K562 (cell line): ENCODE results near the gene WRAP53. TPM values are rescaled to one million over a fixed set of nuclear protein-coding genes. Genes with fewer than 3 reads are reported as not detected.

Experiments used
- ATAC-seq: fragments of 200-7000 bp; cut with Tn5 transposase; 3 replicates; pipeline ENCODE4 v1.9.1; 2020; ENCODE audit warnings: moderate library complexity
- BruUV-seq: library from RNA; stranded (reverse); fragments of 400-500 nt; replicated peaks from 2 replicates; lab custom pipeline; 2021; lab: Mats Ljungman, UMichigan
- CTCF ChIA-PET: fragments of 300-600 bp; formaldehyde crosslinking; extraction: SDS; loops from one replicate; lab custom pipeline; 2021; ENCODE audit warnings: low intra/inter-chr PET ratio; lab: Yijun Ruan, JAX
- POLR2A ChIA-PET: fragments of 300-600, 350-650 bp; sonication (Branson Sonifier 250); formaldehyde crosslinking; extraction: SDS; loops from one replicate; lab custom pipeline; 2021; ENCODE audit warnings: antibody characterized with exemption, inconsistent platforms; lab: Yijun Ruan, JAX
- DNase-seq, 4 experiments: peaks; one replicate each; pipeline versions ENCODE4 v3.0.0 to v3.0.0-alpha.2; 2011 to 2018; ENCODE audit warnings: low spot score in 3 of 4, mixed read lengths in 3 of 4; ENCODE audit errors: extremely low read depth in 1 of 4
- FAIRE-seq: peaks from 2 replicates; lab custom pipeline; 2011; peaks lifted over from hg19 to GRCh38; lab: Jason Lieb, UNC
- H2AFZ ChIP-seq: 2 replicates; pipeline ENCODE4 v1.6.0; 2011; ENCODE audit warnings: low read depth, low read length, control low read depth, inconsistent platforms
- H3K27ac ChIP-seq: fragments of 200-600 bp; 3 replicates; pipeline ENCODE4 v1.8.0; 2011; ENCODE audit warnings: low read depth, mild to moderate bottlenecking, control low read depth, inconsistent platforms, low read length, moderate library complexity, mixed read lengths; ENCODE audit errors: extremely low read depth
- H3K27me3 ChIP-seq, 2 experiments: fragments of 300-600 bp in 1 of 2; 2 replicates in 1 of 2; 3 replicates in 1 of 2; pipeline versions ENCODE4 v1.6.0 to v1.8.0; 2011; ENCODE audit warnings: inconsistent platforms in 2 of 2, low read length in 2 of 2, mild to moderate bottlenecking in 1 of 2, mixed read lengths in 1 of 2, moderate library complexity in 1 of 2; ENCODE audit not compliant: control insufficient read depth in 2 of 2, insufficient read depth in 2 of 2
- H3K36me3 ChIP-seq: fragments of 300-600 bp; 3 replicates; pipeline ENCODE4 v1.8.0; 2011; ENCODE audit warnings: mild to moderate bottlenecking, low read length, inconsistent platforms; ENCODE audit not compliant: control insufficient read depth, insufficient read depth
- H3K4me1 ChIP-seq, 2 experiments: fragments of 200-600 bp in 1 of 2; replicated peaks in 1 of 2; 2 replicates in 1 of 2; 3 replicates in 1 of 2; pipeline versions ENCODE4 v1.5.1 to v1.8.0; 2011; ENCODE audit warnings: inconsistent platforms in 2 of 2, low read length in 2 of 2, mild to moderate bottlenecking in 1 of 2, mixed read lengths in 1 of 2, moderate library complexity in 1 of 2; ENCODE audit not compliant: control insufficient read depth in 2 of 2, insufficient read depth in 2 of 2
- H3K4me2 ChIP-seq: 2 replicates; pipeline ENCODE4 v1.6.1; 2011; ENCODE audit warnings: low read length, control low read depth, inconsistent platforms, mixed read lengths; ENCODE audit not compliant: insufficient read depth
- H3K4me3 ChIP-seq: fragments of 200-600 bp; sonication (generic), shearing (Covaris generic); 2 replicates; pipeline ENCODE4 v1.5.1; 2016; ENCODE audit warnings: control low read depth, inconsistent platforms
- H3K79me2 ChIP-seq: fragments of 200-600 bp; 3 replicates; pipeline ENCODE4 v1.8.0; 2011; ENCODE audit warnings: low read length, inconsistent platforms; ENCODE audit not compliant: control insufficient read depth, insufficient read depth
- H3K9ac ChIP-seq, 2 experiments: 2 replicates each; pipeline versions ENCODE4 v1.6.0 to v1.6.1; 2011; ENCODE audit warnings: low read depth in 2 of 2, low read length in 2 of 2, control low read depth in 1 of 2, inconsistent platforms in 1 of 2, mild to moderate bottlenecking in 1 of 2, mixed read lengths in 1 of 2; ENCODE audit not compliant: insufficient read depth in 1 of 2
- H3K9me1 ChIP-seq: one replicate; pipeline ENCODE4 v1.6.0; 2011; ENCODE audit warnings: inconsistent platforms, mild to moderate bottlenecking, low read length, moderate library complexity; ENCODE audit not compliant: control insufficient read depth, insufficient read depth
- H3K9me3 ChIP-seq: replicated peaks from 2 replicates; pipeline ENCODE4 v1.5.1; 2011; ENCODE audit warnings: low read depth, low read length, inconsistent platforms; ENCODE audit not compliant: control insufficient read depth, insufficient read depth
- H4K20me1 ChIP-seq: replicated peaks from 2 replicates; pipeline ENCODE4 v1.6.1; 2011; ENCODE audit warnings: low read length, inconsistent platforms, mixed read lengths; ENCODE audit not compliant: control insufficient read depth, insufficient read depth
- ADNP ChIP-seq: fragments of 200-800 bp; sonication (Bioruptor generic); IDR thresholded peaks from 2 replicates; pipeline ENCODE4 v1.6.1; 2016; ENCODE audit warnings: missing genetic modification characterization, missing compliant biosample characterization
- CSDE1 ChIP-seq, 2 experiments: fragments of 450-650 bp; IDR thresholded peaks; 2 replicates each; pipeline ENCODE4 v1.6.1; 2016; ENCODE audit warnings: mild to moderate bottlenecking in 1 of 2
- DACH1 ChIP-seq: fragments of 450-650 bp; IDR thresholded peaks from 2 replicates; pipeline ENCODE4 v1.6.1; 2018; ENCODE audit not compliant: partially characterized antibody
- EGR1 ChIP-seq: fragments of 450-650 bp; conservative IDR thresholded peaks from 2 replicates; pipeline ENCODE4 v1.6.1; 2017; ENCODE audit warnings: mild to moderate bottlenecking
- RFX1 ChIP-seq: fragments of 450-650 bp; IDR thresholded peaks from 2 replicates; pipeline ENCODE4 v1.6.1; 2016; ENCODE audit warnings: mild to moderate bottlenecking, moderate library complexity
- SAFB ChIP-seq: fragments of 200-400 bp; formaldehyde crosslinking; IDR thresholded peaks from 2 replicates; pipeline ENCODE4 v1.6.1; 2017; ENCODE audit warnings: low read depth, low read length, borderline replicate concordance
- U2AF1 ChIP-seq: fragments of 200-400 bp; formaldehyde crosslinking; optimal IDR thresholded peaks from 2 replicates; pipeline ENCODE3; 2017; ENCODE audit warnings: mild to moderate bottlenecking, low read depth, low read length, moderate library complexity
- ZBTB7A ChIP-seq: IDR thresholded peaks from 2 replicates; pipeline ENCODE4 v1.6.1; 2011; ENCODE audit warnings: low read depth, mild to moderate bottlenecking, low read length, moderate library complexity, borderline replicate concordance; ENCODE audit not compliant: control insufficient read depth
- ZNF436 ChIP-seq: fragments of 250-450, 450-650 bp; sonication (Bioruptor Pico); formaldehyde crosslinking; IDR thresholded peaks from 2 replicates; pipeline ENCODE4 v1.7.0; 2020; ENCODE audit warnings: mild to moderate bottlenecking
- ZNF445 ChIP-seq: fragments of 250-450 bp; sonication (Bioruptor Pico); IDR thresholded peaks from 2 replicates; pipeline ENCODE4 v1.4.0; 2020; ENCODE audit warnings: low read depth, mild to moderate bottlenecking, moderate library complexity
- WGBS: fragments of 100-300 bp; shearing (Covaris generic); methylation state at CpG from one replicate; pipeline ENCODE4 v1.1.6; 2016; ENCODE audit warnings: low coverage, mixed read lengths; ENCODE audit not compliant: insufficient coverage; ENCODE audit errors: missing lambda C conversion rate; 5-methylcytosine and 5-hydroxymethylcytosine counted together
- in situ Hi-C: fragments of 300-500 bp; cut with MboI; formaldehyde crosslinking; loops from 4 replicates; pipeline ENCODE4 v1.15.0; 2018; ENCODE audit warnings: inconsistent platforms, mixed read lengths
- intact Hi-C: fragments of 100-400 bp; cut with micrococcal nuclease; formaldehyde crosslinking; loops from 2 replicates; pipeline ENCODE4 v1.14.2; 2022
- polyA plus RNA-seq, 8 experiments: library from polyadenylated mRNA; depleted of rRNA in 4 of 8; stranded (reverse) in 5 of 8; unstranded in 3 of 8; fragments of >200 nt; fragmentation: Nextera tagmentation in 2 of 8; fragmentation: Illumina TruSeq in 1 of 8; extraction: Ambion mirVana in 2 of 8; extraction: Trizol in 1 of 8; gene quantifications; 2 replicates each; pipeline versions ENCODE4 v1.2.1 to v1.2.3, GENCODE V29; 2011 to 2014; ENCODE audit warnings: inconsistent platforms in 1 of 8, missing spikeins in 1 of 8
- total RNA-seq, 7 experiments: library from RNA; depleted of rRNA in 6 of 7; stranded (reverse); fragments of >200 nt in 6 of 7; fragmentation: Illumina TruSeq in 2 of 7; extraction: Trizol in 2 of 7; gene quantifications; 2 replicates each; pipeline versions ENCODE4 v1.2.1 to v1.2.3, GENCODE V29; 2011 to 2021; ENCODE audit warnings: low replicate concordance in 1 of 7
- TF ChIP-seq, protein P1 (sequence below): sonication (generic); formaldehyde crosslinking; IDR thresholded peaks from 2 replicates; pipeline ENCODE4 v1.8.0; 2023; ENCODE audit warnings: mild to moderate bottlenecking, missing genetic modification reagents
- TF ChIP-seq, protein P2 (sequence below): fragments of 250-450 bp; sonication (Bioruptor Pico); IDR thresholded peaks from 2 replicates; pipeline ENCODE4 v1.4.0; 2020; ENCODE audit warnings: mild to moderate bottlenecking, moderate library complexity

The WRAP53 gene
- total and polyA plus RNA-seq, 9 of the 15 experiments (the other 6 are each of a cell fraction or from before 2014, with no cell fraction given), result 0.72 to 18.2 (median 13.4) TPM

DNA sequence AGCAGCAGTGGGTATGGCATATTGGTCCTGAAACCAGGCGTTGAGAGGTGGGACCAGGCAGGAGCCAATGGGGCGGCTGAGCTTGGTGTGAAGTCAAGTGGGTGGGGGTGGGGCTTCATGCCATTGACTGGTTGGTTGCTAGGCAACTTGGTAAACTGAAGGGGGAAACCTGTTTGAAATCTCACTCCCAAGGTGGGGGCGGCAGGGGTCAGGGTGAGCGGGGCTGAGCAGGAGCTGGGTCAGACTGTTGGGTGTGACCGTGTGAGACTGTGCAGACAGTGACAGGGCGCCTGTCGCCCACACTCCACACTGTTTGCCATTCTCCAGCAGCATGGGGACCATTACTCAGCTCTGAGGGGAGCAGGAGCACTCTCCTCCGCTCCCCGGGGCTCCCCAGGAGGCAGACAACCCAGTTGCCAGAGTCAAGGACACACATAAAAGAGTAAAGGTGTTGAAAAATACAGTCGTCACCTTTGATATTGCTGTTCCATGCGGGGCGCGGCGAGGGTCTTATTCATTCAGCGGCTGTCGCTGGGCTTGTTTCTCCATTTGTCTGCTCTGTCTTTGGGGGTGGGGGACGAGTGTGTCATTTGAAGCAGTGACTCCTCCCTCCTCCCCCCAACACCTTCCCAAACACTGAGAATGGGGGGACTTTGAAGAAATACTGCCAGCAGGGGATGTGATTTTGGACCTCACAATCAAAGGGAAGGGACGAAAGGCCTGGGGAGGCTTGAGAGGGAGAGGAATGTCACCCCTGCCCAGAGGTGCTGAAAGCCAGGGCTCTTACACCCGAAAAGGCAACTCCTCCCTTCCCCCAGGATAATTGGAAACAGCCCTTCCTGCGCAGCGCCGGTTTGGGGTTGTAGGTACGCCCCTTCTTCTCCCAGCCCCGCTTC is 15.6 kb downstream of the WRAP53 start:
- no peak overlapping the region for H3K4me3 ChIP-seq
- peaks cover 5 to 23% of the 10 kb centered on the region in 2 experiments; a peak in 3 of 5 replicates for H3K4me1 ChIP-seq
- in situ Hi-C loops (no loop called here), intact Hi-C loops (no loop called here)
- ATAC-seq, result peak; percentile 63
- 0 out of 3 replicates have a peak, but pooled peaks cover 3% of the 10 kb centered on the region for H3K36me3 ChIP-seq
- DNase-seq, result peak; percentile 34 to 58 (median 42)
- no peak overlapping the region for H2AFZ ChIP-seq
- CTCF ChIA-PET, result interaction anchor here (0.6 kb wide), 1 partner anchor 26 kb away, joined by 4 read pairs; no protein-coding TSS in a partner anchor
- FAIRE-seq, result peak; percentile 37
- peaks cover 7 to 27% of the 10 kb centered on the region in 2 experiments; a peak in 4 of 5 replicates for H3K27me3 ChIP-seq
- H3K9me1 ChIP-seq, result no peaks in the 10 kb centered on the region
- 43% methylated on average over 4 of the region's 24 CpGs for WGBS
- no peak overlapping the region for H3K27ac ChIP-seq
- BruUV-seq, result no TSS peak
- POLR2A ChIA-PET, result interaction anchor here (0.5 to 7.6 kb wide), 6 partner anchors 10 to 626 kb away, joined by 3 to 67 read pairs (median 5); partner anchors contain the start of genes DNAH2, TP53 and WRAP53
- no peaks in the 10 kb centered on the region for H3K79me2 ChIP-seq
- H3K9ac ChIP-seq, result no peak overlapping the region
- no peaks in the 10 kb centered on the region for H4K20me1 ChIP-seq
- no peak overlapping the region for H3K4me2 ChIP-seq
- H3K9me3 ChIP-seq, result no peaks in the 10 kb centered on the region
- TF ChIP-seq RFX1 (peak; percentile 94), ZBTB7A (peak; percentile 35; the same call in 1 of the 2 replicates), EGR1 (peak; percentile 64), SAFB (no peak), ADNP (tag) (no peak), ZNF445 (CRISPR knock-in tag) (no peak), U2AF1 (no peak), DACH1 (no peak), CSDE1 (IDR thresholded peaks at IDR 0.05) (0 out of 4 replicates have a peak, but pooled peaks of 1 of the 2 experiments have one; percentile 23), ZNF436 (CRISPR knock-in tag) (no peak)
- TF ChIP-seq, protein P1, sequence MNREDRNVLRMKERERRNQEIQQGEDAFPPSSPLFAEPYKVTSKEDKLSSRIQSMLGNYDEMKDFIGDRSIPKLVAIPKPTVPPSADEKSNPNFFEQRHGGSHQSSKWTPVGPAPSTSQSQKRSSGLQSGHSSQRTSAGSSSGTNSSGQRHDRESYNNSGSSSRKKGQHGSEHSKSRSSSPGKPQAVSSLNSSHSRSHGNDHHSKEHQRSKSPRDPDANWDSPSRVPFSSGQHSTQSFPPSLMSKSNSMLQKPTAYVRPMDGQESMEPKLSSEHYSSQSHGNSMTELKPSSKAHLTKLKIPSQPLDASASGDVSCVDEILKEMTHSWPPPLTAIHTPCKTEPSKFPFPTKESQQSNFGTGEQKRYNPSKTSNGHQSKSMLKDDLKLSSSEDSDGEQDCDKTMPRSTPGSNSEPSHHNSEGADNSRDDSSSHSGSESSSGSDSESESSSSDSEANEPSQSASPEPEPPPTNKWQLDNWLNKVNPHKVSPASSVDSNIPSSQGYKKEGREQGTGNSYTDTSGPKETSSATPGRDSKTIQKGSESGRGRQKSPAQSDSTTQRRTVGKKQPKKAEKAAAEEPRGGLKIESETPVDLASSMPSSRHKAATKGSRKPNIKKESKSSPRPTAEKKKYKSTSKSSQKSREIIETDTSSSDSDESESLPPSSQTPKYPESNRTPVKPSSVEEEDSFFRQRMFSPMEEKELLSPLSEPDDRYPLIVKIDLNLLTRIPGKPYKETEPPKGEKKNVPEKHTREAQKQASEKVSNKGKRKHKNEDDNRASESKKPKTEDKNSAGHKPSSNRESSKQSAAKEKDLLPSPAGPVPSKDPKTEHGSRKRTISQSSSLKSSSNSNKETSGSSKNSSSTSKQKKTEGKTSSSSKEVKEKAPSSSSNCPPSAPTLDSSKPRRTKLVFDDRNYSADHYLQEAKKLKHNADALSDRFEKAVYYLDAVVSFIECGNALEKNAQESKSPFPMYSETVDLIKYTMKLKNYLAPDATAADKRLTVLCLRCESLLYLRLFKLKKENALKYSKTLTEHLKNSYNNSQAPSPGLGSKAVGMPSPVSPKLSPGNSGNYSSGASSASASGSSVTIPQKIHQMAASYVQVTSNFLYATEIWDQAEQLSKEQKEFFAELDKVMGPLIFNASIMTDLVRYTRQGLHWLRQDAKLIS (CRISPR knock-in tag), result no peak
- TF ChIP-seq, protein P2, sequence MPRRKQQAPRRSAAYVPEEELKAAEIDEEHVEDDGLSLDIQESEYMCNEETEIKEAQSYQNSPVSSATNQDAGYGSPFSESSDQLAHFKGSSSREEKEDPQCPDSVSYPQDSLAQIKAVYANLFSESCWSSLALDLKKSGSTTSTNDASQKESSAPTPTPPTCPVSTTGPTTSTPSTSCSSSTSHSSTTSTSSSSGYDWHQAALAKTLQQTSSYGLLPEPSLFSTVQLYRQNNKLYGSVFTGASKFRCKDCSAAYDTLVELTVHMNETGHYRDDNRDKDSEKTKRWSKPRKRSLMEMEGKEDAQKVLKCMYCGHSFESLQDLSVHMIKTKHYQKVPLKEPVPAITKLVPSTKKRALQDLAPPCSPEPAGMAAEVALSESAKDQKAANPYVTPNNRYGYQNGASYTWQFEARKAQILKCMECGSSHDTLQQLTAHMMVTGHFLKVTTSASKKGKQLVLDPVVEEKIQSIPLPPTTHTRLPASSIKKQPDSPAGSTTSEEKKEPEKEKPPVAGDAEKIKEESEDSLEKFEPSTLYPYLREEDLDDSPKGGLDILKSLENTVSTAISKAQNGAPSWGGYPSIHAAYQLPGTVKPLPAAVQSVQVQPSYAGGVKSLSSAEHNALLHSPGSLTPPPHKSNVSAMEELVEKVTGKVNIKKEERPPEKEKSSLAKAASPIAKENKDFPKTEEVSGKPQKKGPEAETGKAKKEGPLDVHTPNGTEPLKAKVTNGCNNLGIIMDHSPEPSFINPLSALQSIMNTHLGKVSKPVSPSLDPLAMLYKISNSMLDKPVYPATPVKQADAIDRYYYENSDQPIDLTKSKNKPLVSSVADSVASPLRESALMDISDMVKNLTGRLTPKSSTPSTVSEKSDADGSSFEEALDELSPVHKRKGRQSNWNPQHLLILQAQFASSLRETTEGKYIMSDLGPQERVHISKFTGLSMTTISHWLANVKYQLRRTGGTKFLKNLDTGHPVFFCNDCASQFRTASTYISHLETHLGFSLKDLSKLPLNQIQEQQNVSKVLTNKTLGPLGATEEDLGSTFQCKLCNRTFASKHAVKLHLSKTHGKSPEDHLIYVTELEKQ (CRISPR knock-in tag), result no peak
